H1 (cell line): Measurements from ENCODE around the gene NLRP3. TPM values are rescaled to one million over a fixed set of nuclear protein-coding genes. Genes with fewer than 3 reads are reported as not detected.

Experiments
- CHD7 ChIP-seq: fragments of 300-600 bp; sonication (generic); IDR thresholded peaks from 2 replicates; pipeline ENCODE4 v1.7.1; 2012; ENCODE audit warnings: low read length, moderate library complexity, mild to moderate bottlenecking, inconsistent platforms; ENCODE audit not compliant: insufficient replicate concordance
- RBBP5 ChIP-seq: IDR thresholded peaks from 2 replicates; pipeline ENCODE4 v1.7.1; 2012; ENCODE audit warnings: low read depth, mild to moderate bottlenecking, inconsistent platforms, low read length, moderate library complexity, borderline replicate concordance
- polyA plus RNA-seq, 7 experiments: library from polyadenylated mRNA; depleted of rRNA in 3 of 7; stranded (reverse) in 5 of 7; unstranded in 2 of 7; fragments of >200 nt in 5 of 7; fragments of 200-250 nt in 2 of 7; gene quantifications; 1 replicate in 5 of 7; 2 replicates in 1 of 7; 4 replicates in 1 of 7; pipeline versions ENCODE4 v1.2.1 to v1.2.3, GENCODE V29; 2011 to 2013; ENCODE audit warnings: missing spikeins in 2 of 7, mixed read lengths in 2 of 7
- total RNA-seq: library from RNA; stranded (reverse); fragmentation: NEBNext Ultra II Directional; extraction: Animal tissue kit (Norgen Biotek cat#: 25700); gene quantifications from 2 replicates; pipeline ENCODE4 v1.2.1, GENCODE V29; 2021

NLRP3 gene
- total and polyA plus RNA-seq, 2 of the 8 experiments (the other 6 are each of a cell fraction or from before 2014, with no cell fraction given): 0.05 to 0.19 TPM

DNA sequence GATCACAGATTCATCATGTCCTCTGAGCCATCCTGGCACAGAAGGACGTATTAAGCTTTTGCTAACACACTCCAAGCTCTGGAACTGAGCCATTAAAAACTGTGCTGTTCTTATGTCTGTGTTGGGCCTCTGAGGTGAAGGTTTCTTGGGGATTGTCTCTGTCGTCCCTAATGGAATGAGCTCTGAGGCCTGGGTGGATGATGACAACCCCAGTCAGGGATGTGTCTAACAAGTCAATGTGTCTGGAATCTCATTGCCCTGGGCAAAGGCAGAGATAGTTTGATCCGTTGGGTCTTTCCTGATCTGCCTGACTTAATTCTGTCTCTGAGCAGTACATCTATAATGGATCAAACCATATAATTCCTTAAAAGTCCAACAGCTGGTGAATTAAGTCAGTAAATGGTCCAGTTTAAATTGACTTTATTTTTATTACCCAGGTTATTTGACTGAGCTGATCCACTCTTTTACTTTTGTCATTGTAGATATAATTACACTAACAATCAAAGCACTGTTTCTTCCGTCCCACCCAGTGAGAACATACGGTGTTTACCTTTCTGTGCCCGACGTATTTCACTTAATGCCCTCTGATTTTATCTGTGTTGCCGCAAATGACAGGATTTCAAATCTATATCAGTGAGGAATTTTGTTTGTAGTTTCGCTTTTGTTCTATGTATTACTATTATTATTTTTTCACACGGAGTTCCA lies 80.8 kb downstream of the NLRP3 start (continued):
- TF ChIP-seq CHD7: no peak
- no peak for TF ChIP-seq RBBP5
